B cell (primary cell): ENCODE data around the gene ERN1.

Experiments used
- CTCF ChIP-seq: fragments of 200-600 bp; IDR thresholded peaks from one replicate; pipeline ENCODE4 v1.8.0; 2022; ENCODE audit warnings: antibody characterized with exemption, mild to moderate bottlenecking
- EZH2 ChIP-seq: IDR thresholded peaks from 2 replicates; pipeline ENCODE4 v1.6.1; 2012; ENCODE audit warnings: borderline replicate concordance, low read depth, mild to moderate bottlenecking, moderate library complexity, low read length; ENCODE audit not compliant: insufficient read depth, poor library complexity, severe bottlenecking

GRCh38 chr17:64084086-64084939 is 45.6 kb downstream of the ERN1 start:
- TF ChIP-seq CTCF (no peak), EZH2 (no peak)
